Right atrium auricular region (tissue), 2 donors: ENCODE data around the gene PRUNE1. TPM values are rescaled to one million over a fixed set of nuclear protein-coding genes. Genes with fewer than 3 reads are reported as not detected.

Source experiments
- DNase-seq: peaks from one replicate; pipeline ENCODE4 v3.0.0-alpha.2; 2019; ENCODE audit warnings: low spot score
- H3K27ac ChIP-seq, 2 donors: fragments of 200-600 bp; sonication (generic); 1 replicate in 1 of 2; 2 replicates in 1 of 2; pipeline ENCODE4 v1.5.1; 2016 to 2019
- H3K27me3 ChIP-seq, 2 donors: fragments of 200-600 bp; sonication (generic); one replicate each; pipeline versions ENCODE4 v1.5.1 to v1.6.0; 2017 to 2019
- H3K36me3 ChIP-seq: fragments of 200-600 bp; sonication (generic); one replicate; pipeline ENCODE4 v1.5.1; 2016
- H3K4me1 ChIP-seq, 2 donors: fragments of 200-600 bp; sonication (generic); one replicate each; pipeline versions ENCODE4 v1.5.1 to v1.6.0; 2017 to 2019
- H3K4me3 ChIP-seq, 2 donors: fragments of 200-600 bp; sonication (generic); 1 replicate in 1 of 2; 2 replicates in 1 of 2; pipeline ENCODE4 v1.5.1; 2017 to 2019; ENCODE audit warnings: mild to moderate bottlenecking in 1 of 2, moderate library complexity in 1 of 2
- H3K9me3 ChIP-seq, 2 donors: fragments of 200-600 bp; sonication (generic); one replicate each; pipeline ENCODE4 v1.5.1; 2019
- CTCF ChIP-seq, 2 donors: fragments of 200-600 bp; sonication (generic); IDR thresholded peaks; one replicate each; pipeline ENCODE4 v1.5.1; 2019; ENCODE audit warnings: antibody characterized with exemption in 2 of 2
- total RNA-seq, 2 donors: library from RNA; depleted of rRNA; stranded (reverse); fragments of >200 nt; gene quantifications; one replicate each; pipeline ENCODE4 v1.1.0, GENCODE V29; 2016

Gene PRUNE1
- total RNA-seq, 2 donors from 2014 or later, result 52.0 to 68.4 TPM

GRCh38 chr1:151056149-151056548, 47.9 kb downstream of the PRUNE1 start:
- Histone ChIP-seq H3K36me3 (peaks cover 52% of the 10 kb centered on the region), H3K27me3 (no peaks in the 10 kb centered on the region), H3K4me1 (peaks cover 0 to 48% of the 10 kb centered on the region in 2 donors), H3K9me3 (no peaks in the 10 kb centered on the region), H3K4me3 (peak overlapping the region in 1 of 2 donors; percentile 1), H3K27ac (peak overlapping the region; percentile 96 to 98)
- no peak for TF ChIP-seq CTCF (IDR thresholded peaks at IDR 0.05)
- no peak for DNase-seq

GRCh38 chr1:151058692-151059091, 50.4 kb downstream of the PRUNE1 start:
- no peak for DNase-seq
- Histone ChIP-seq H3K4me1 (peaks cover 0 to 49% of the 10 kb centered on the region in 2 donors), H3K27me3 (no peaks in the 10 kb centered on the region)

DNA sequence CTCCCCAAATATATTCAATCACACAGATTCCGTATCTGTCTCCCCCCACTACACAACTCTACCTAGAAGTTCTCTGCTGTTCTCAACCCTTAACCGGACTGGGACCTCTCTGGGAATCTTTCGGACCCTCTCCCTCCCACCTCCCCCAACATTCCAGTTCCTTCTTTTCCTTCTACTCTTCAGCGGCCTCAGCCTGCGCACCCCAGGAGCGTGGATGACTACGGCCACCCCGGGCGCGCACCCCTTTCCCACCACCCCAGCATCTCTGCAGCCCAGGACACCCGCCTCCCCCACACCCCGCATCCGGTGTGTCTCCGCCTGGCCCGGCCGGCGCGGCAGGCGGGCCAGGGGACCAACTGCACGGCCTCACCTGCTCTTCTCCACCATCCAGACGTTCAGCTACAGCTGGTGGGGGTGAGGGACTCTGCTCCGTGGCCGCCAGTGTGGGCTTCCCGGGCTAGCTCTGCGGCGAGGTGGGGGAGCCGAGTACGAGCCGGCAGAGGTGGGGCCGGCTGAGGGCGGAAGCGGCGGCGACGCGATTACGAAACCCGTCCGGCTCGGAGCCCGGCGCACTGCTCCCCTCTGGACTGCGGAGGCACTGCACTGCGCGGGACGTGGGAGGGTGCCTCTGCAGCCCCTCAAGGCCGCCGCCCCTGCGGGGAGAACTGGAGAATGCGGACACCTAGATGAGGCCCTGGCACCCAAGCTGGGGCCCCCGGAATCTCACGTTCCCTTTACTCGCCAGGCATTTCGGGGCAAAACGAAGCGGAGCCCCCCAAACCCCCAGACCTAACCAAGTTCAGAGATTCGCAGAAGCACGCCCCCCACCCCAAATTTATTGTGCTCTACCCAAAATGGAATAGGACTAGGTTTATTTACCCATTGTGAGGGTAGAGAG, 51.1 kb downstream of the PRUNE1 start, which contains the start of gene CDC42SE1:
Gene CDC42SE1 (minus strand): TSS at position 514 of the 898 bp plus-strand sequence. CDS start 3,892 bp downstream, outside the sequence.
- Histone ChIP-seq H3K36me3 (peaks cover 20% of the 10 kb centered on the region), H3K4me1 (peaks cover 0 to 49% of the 10 kb centered on the region in 2 donors), H3K27ac (peak within 1 kb of the TSS; percentile 96 to 98), H3K27me3 (no peaks in the 10 kb centered on the region), H3K4me3 (peak within 1 kb of the TSS; percentile 86 to 94), H3K9me3 (no peaks in the 10 kb centered on the region)
- peak; percentile 85 to 98 for TF ChIP-seq CTCF (IDR thresholded peaks at IDR 0.05)
- peak; percentile 86 for DNase-seq

More at GRCh38 chr1:151058692-151059091, 50.4 kb downstream of the PRUNE1 start:
- H3K36me3 ChIP-seq, result peaks cover 27% of the 10 kb centered on the region
- peak overlapping the region; percentile 96 to 98 for H3K27ac ChIP-seq
- TF ChIP-seq CTCF (IDR thresholded peaks at IDR 0.05), result no peak
- H3K9me3 ChIP-seq, result no peaks in the 10 kb centered on the region
- H3K4me3 ChIP-seq, result peak overlapping the region; percentile 86 to 94

DNA sequence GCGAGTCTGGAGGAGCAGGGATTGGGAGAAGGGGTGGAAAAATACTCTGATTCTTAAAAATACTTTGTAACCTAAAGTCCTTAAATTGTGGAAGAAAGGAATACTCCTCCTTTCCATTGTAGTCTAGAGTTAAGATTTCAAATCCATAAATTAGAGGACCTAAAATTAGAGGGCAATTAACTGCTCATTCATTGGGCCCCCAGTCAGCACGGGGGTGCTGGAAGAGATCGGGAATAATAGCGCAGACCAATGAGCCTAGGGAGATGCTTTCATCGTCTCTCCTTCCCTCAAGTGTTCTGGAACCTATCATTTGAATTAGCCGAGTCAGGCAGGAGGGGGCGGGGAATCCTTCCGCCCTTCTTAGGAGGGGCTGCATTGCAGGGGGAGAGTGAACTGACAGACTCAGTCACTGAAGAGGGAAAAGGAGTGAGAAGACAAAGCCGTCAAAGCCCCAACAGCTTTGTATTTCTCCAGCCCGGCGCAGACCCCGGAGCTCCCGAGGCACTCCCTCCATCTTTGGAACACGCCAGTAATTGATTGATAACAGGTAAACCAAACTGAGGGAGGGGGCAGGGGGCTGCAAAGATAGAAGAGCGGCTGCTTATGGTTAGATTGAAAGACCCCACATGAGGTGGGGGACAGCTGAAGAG, 51.9 kb downstream of the PRUNE1 start, which contains the start of gene MLLT11:
Gene MLLT11 (plus strand): TSS at position 391 of the 650 bp plus-strand sequence. CDS start 6,828 bp downstream, outside the sequence.
- no peak for TF ChIP-seq CTCF (IDR thresholded peaks at IDR 0.05)
- peaks cover 13% of the 10 kb centered on the region for H3K36me3 ChIP-seq
- H3K4me3 ChIP-seq, result peak within 1 kb of the TSS; percentile 86 to 94
- peak within 1 kb of the TSS; percentile 96 to 98 for H3K27ac ChIP-seq
- H3K4me1 ChIP-seq, result peaks cover 0 to 47% of the 10 kb centered on the region in 2 donors
- H3K27me3 ChIP-seq, result no peaks in the 10 kb centered on the region
- peak; percentile 71 for DNase-seq
- H3K9me3 ChIP-seq, result no peaks in the 10 kb centered on the region

GRCh38 chr1:151060657-151061421, 52.6 kb downstream of the PRUNE1 start:
- no peak for TF ChIP-seq CTCF (IDR thresholded peaks at IDR 0.05)
- Histone ChIP-seq H3K9me3 (no peaks in the 10 kb centered on the region), H3K27ac (peak overlapping the region; percentile 96 to 98), H3K27me3 (no peaks in the 10 kb centered on the region), H3K4me1 (peaks cover 0 to 40% of the 10 kb centered on the region in 2 donors), H3K4me3 (peak overlapping the region; percentile 86 to 94), H3K36me3 (peaks cover 6% of the 10 kb centered on the region)
- DNase-seq, result no peak
